SU-DHL-6 (cell line): ENCODE data around the gene MYRFL.

ENCODE experiments used
- H2AFZ ChIP-seq: fragments of 200-600 bp; sonication (generic); 2 replicates; pipeline ENCODE4 v1.6.1; 2014; ENCODE audit warnings: low read depth, mild to moderate bottlenecking, moderate library complexity, mixed read lengths, antibody characterized with exemption, low read length; ENCODE audit not compliant: severe bottlenecking
- H3F3A ChIP-seq: fragments of 200-600 bp; shearing (Covaris generic); 2 replicates; pipeline ENCODE4 v1.6.0; 2016; ENCODE audit warnings: antibody characterized with exemption, mild to moderate bottlenecking; ENCODE audit not compliant: insufficient read depth
- H3K27ac ChIP-seq: fragments of 200-600 bp; sonication (generic); 2 replicates; pipeline ENCODE4 v1.5.1; 2016; ENCODE audit warnings: low read depth, mild to moderate bottlenecking, low read length, moderate library complexity, mixed read lengths
- H3K27me3 ChIP-seq: fragments of 200-600 bp; sonication (generic), shearing (Covaris generic); 2 replicates; pipeline ENCODE4 v1.6.0; 2014; ENCODE audit warnings: mild to moderate bottlenecking, low read length
- H3K36me3 ChIP-seq: fragments of 200-600 bp; sonication (generic); 2 replicates; pipeline ENCODE4 v1.6.1; 2014; ENCODE audit warnings: mild to moderate bottlenecking, low read length, mixed read lengths
- H3K4me2 ChIP-seq: fragments of 300-600, 200-600 bp; shearing (Covaris generic), sonication (generic); 2 replicates; pipeline ENCODE4 v1.6.0; 2014; ENCODE audit warnings: low read length, low read depth, mild to moderate bottlenecking; ENCODE audit not compliant: poor library complexity, severe bottlenecking
- H3K4me3 ChIP-seq: fragments of 200-600 bp; sonication (generic); 2 replicates; pipeline ENCODE4 v1.5.1; 2014; ENCODE audit warnings: antibody characterized with exemption, low read length, mild to moderate bottlenecking, mixed read lengths; ENCODE audit not compliant: insufficient read depth, poor library complexity, severe bottlenecking
- H3K79me2 ChIP-seq: fragments of 200-600 bp; sonication (generic); 2 replicates; pipeline ENCODE4 v1.6.1; 2014; ENCODE audit warnings: mild to moderate bottlenecking, low read length, moderate library complexity; ENCODE audit not compliant: insufficient read depth
- H3K9ac ChIP-seq: fragments of 200-600 bp; sonication (generic); 2 replicates; pipeline ENCODE4 v1.7.0; 2014; ENCODE audit warnings: mild to moderate bottlenecking, low read length
- H3K9me2 ChIP-seq: fragments of 200-600 bp; sonication (generic); replicated peaks from 2 replicates; pipeline ENCODE4 v1.6.1; 2014; ENCODE audit warnings: low read length; ENCODE audit not compliant: insufficient read depth
- H3K9me3 ChIP-seq: fragments of 200-600 bp; sonication (generic); 2 replicates; pipeline ENCODE4 v1.6.1; 2014; ENCODE audit warnings: low read length, mixed read lengths; ENCODE audit not compliant: insufficient read depth
- H4K20me1 ChIP-seq: fragments of 200-600 bp; sonication (generic); 2 replicates; pipeline ENCODE4 v1.6.1; 2014; ENCODE audit warnings: low read depth, mild to moderate bottlenecking, antibody characterized with exemption, low read length, moderate library complexity, mixed read lengths
- CTCF ChIP-seq: fragments of 200-600 bp; sonication (generic); IDR thresholded peaks from one replicate; pipeline ENCODE4 v1.5.1; 2017; ENCODE audit warnings: antibody characterized with exemption, mild to moderate bottlenecking, low read length, moderate library complexity; ENCODE audit not compliant: insufficient read depth, poor library complexity, severe bottlenecking
- EZH2phosphoT487 ChIP-seq: fragments of 200-600 bp; sonication (generic), shearing (Covaris generic); conservative IDR thresholded peaks from 2 replicates; pipeline ENCODE4 v1.6.1; 2018; ENCODE audit warnings: mild to moderate bottlenecking, antibody characterized with exemption, low read length, moderate library complexity, mixed read lengths

MYRFL gene

DNA sequence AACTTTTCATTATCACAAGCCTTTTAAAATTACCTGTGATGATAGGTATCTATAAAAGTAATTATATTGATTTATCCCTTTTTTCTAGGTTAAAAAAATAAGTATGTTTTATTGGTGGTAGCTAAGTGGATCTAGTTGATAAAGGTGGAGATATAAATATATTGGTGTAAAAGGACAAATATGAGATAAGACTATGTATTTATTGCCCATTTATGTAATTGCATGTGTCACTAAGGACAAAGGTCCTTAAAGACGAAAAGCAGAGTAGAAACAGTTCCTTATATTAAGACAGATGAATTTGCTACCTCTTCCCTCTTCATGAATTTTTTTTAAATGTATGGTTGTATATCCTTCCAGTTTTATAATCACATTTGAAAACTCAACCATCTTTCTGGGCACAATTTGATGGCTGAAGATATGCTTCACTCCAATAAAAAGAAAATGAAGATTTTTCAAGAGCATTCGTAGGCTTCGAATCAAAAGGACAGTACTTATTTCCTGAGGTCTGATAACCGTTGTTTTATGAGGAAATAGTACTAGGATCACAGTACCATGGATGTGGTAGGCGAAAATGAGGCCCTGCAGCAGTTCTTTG lies at the start of gene MYRFL:
Gene MYRFL, plus strand, starts transcription at position 262 of the 595 bp plus-strand sequence. Its CDS starts 291 bp downstream, at position 553.
- Histone ChIP-seq H3K36me3 (no peaks in the 10 kb centered on the region), H3K9me2 (no peaks in the 10 kb centered on the region), H3K27me3 (no peaks in the 10 kb centered on the region), H2AFZ (no peak within 1 kb of the TSS), H3K79me2 (no peaks in the 10 kb centered on the region), H3K4me3 (no peak within 1 kb of the TSS), H3K27ac (no peak within 1 kb of the TSS), H3K4me2 (no peak within 1 kb of the TSS), H4K20me1 (no peaks in the 10 kb centered on the region), H3F3A (no peaks in the 10 kb centered on the region), H3K9ac (no peak within 1 kb of the TSS), H3K9me3 (no peaks in the 10 kb centered on the region)
- TF ChIP-seq CTCF (no peak), EZH2phosphoT487 (no peak)

DNA sequence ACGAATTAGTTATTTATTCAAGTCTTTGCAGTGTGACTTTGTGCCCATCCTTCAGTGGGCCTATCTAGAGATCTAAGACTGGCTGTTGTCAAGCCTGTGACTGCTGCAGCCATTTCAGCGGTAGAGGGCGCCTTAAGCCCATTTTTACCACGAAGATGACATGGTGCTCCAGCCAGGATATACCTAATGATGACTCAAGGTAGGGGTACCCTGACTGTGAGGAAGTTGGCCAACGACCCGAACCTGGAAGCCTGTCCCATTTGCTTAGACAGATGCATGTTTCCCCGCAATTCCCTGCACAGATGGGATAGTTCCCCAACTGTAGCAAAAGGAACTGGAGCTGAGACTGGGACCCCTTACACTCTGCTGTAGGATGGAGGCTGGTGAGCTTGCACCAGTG lies 45.1 kb upstream of the MYRFL start:
- TF ChIP-seq EZH2phosphoT487: no peak
- TF ChIP-seq CTCF: peak; percentile 63
- no peaks in the 10 kb centered on the region for H3K27me3 ChIP-seq
- no peaks in the 10 kb centered on the region for H4K20me1 ChIP-seq
- no peak overlapping the region for H2AFZ ChIP-seq
- no peak overlapping the region for H3K27ac ChIP-seq
- H3F3A ChIP-seq: no peaks in the 10 kb centered on the region
- H3K9ac ChIP-seq: no peak overlapping the region
- no peaks in the 10 kb centered on the region for H3K36me3 ChIP-seq
- H3K4me3 ChIP-seq: no peak overlapping the region
- H3K9me3 ChIP-seq: no peaks in the 10 kb centered on the region
- H3K4me2 ChIP-seq: no peak overlapping the region
- 0 out of 2 replicates have a peak, but pooled peaks cover 7% of the 10 kb centered on the region for H3K79me2 ChIP-seq
- H3K9me2 ChIP-seq: no peaks in the 10 kb centered on the region

- no peak overlapping the region for H3K9ac ChIP-seq
- H3K27me3 ChIP-seq: no peaks in the 10 kb centered on the region
- H3K79me2 ChIP-seq: 0 out of 2 replicates have a peak, but pooled peaks cover 7% of the 10 kb centered on the region
- no peak overlapping the region for H2AFZ ChIP-seq
- H3K27ac ChIP-seq: no peak overlapping the region
- no peaks in the 10 kb centered on the region for H4K20me1 ChIP-seq
- H3K4me2 ChIP-seq: no peak overlapping the region
- H3F3A ChIP-seq: no peaks in the 10 kb centered on the region
- TF ChIP-seq EZH2phosphoT487: no peak
- no peak for TF ChIP-seq CTCF
- H3K9me2 ChIP-seq: no peaks in the 10 kb centered on the region
- no peak overlapping the region for H3K4me3 ChIP-seq
- H3K9me3 ChIP-seq: no peaks in the 10 kb centered on the region
- peaks cover 11% of the 10 kb centered on the region; the same call in 1 of the 2 replicates for H3K36me3 ChIP-seq
These were observed 41.7 kb upstream of the MYRFL start for GRCh38 chr12:69783365-69783764.
